Panc1 (cell line): ENCODE results near the gene TMEM201. TPM values are rescaled to one million over a fixed set of nuclear protein-coding genes. Genes with fewer than 3 reads are reported as not detected.

Source experiments
- ATAC-seq: fragments of 200-7000 bp; cut with Tn5 transposase; 2 replicates; pipeline ENCODE4 v1.9.1; 2020; ENCODE audit warnings: mild to moderate bottlenecking, moderate library complexity
- BruUV-seq: library from RNA; stranded (reverse); fragments of 400-500 nt; replicated peaks from 2 replicates; lab custom pipeline; 2021; lab: Mats Ljungman, UMichigan
- CTCF ChIA-PET: fragments of 300-600 bp; sonication (Branson Sonifier 250); formaldehyde crosslinking; loops from one replicate; lab custom pipeline; 2022; ENCODE audit warnings: antibody characterized with exemption; lab: Charles Lee
- POLR2A ChIA-PET: fragments of 300-600 bp; sonication (Branson Sonifier 250); formaldehyde crosslinking; loops from one replicate; lab custom pipeline; 2022; ENCODE audit warnings: antibody characterized with exemption; lab: Charles Lee
- DNase-seq: peaks from one replicate; pipeline ENCODE4 v3.0.0-alpha.2; 2010; ENCODE audit warnings: low read depth, low spot score
- H3K27ac ChIP-seq: 2 replicates; pipeline ENCODE4 v1.5.1; 2011; ENCODE audit warnings: mild to moderate bottlenecking, low read length, inconsistent platforms
- H3K27me3 ChIP-seq: fragments of 200-500 bp; sonication (Bioruptor generic); 2 replicates; pipeline ENCODE4 v1.6.0; 2014; ENCODE audit warnings: low read length, inconsistent platforms; ENCODE audit not compliant: control insufficient read depth, insufficient read depth
- H3K36me3 ChIP-seq: fragments of 200-500 bp; sonication (Bioruptor generic); 2 replicates; pipeline ENCODE4 v1.5.1; 2014; ENCODE audit warnings: inconsistent platforms, mild to moderate bottlenecking, low read length, moderate library complexity; ENCODE audit not compliant: control insufficient read depth, insufficient read depth
- H3K4me1 ChIP-seq: 2 replicates; pipeline ENCODE4 v1.5.1; 2011; ENCODE audit warnings: inconsistent platforms, mild to moderate bottlenecking, low read length, moderate library complexity; ENCODE audit not compliant: control insufficient read depth, insufficient read depth
- H3K4me3 ChIP-seq, 2 experiments: 2 replicates each; pipeline ENCODE4 v1.5.1; 2011 to 2012; ENCODE audit warnings: low read depth in 2 of 2, low read length in 2 of 2, mild to moderate bottlenecking in 2 of 2, inconsistent platforms in 1 of 2, moderate library complexity in 1 of 2
- H3K9me3 ChIP-seq: fragments of 200-500 bp; sonication (Bioruptor generic); 2 replicates; pipeline ENCODE4 v1.5.1; 2014; ENCODE audit warnings: low read depth, mild to moderate bottlenecking, inconsistent platforms, low read length, moderate library complexity; ENCODE audit not compliant: control insufficient read depth, insufficient read depth
- POLR2AphosphoS5 ChIP-seq: IDR thresholded peaks from 2 replicates; pipeline ENCODE4 v1.6.1; 2012; ENCODE audit warnings: mild to moderate bottlenecking, low read depth, low read length, moderate library complexity
- SIN3A ChIP-seq: IDR thresholded peaks from 2 replicates; pipeline ENCODE4 v1.6.1; 2012; ENCODE audit warnings: low read depth, mild to moderate bottlenecking, low read length, moderate library complexity, borderline replicate concordance; ENCODE audit not compliant: insufficient read depth
- TCF7L2 ChIP-seq: IDR thresholded peaks from 2 replicates; pipeline ENCODE4 v1.6.1; 2011; ENCODE audit warnings: mild to moderate bottlenecking, low read depth, low read length, inconsistent platforms
- in situ Hi-C: cut with HindIII; loops from 2 replicates; pipeline ENCODE4 v1.10.0; 2016; ENCODE audit warnings: low sequenced_read_pairs, low pct_unique_long_range_greater_than_20kb
- intact Hi-C: fragments of 100-400 bp; cut with micrococcal nuclease; formaldehyde crosslinking; loops from one replicate; pipeline ENCODE4 v1.10.0; 2022; ENCODE audit not compliant: unreplicated experiment
- total RNA-seq: library from RNA; stranded (reverse); gene quantifications from one replicate; pipeline ENCODE4 v1.2.1, GENCODE V29; 2021; ENCODE audit not compliant: unreplicated experiment
- TF ChIP-seq, protein P1 (sequence below), 2 experiments: IDR thresholded peaks; 2 replicates each; pipeline ENCODE4 v1.6.1; 2011 to 2012; ENCODE audit warnings: low read depth in 2 of 2, control low read depth in 1 of 2, low read length in 1 of 2, mild to moderate bottlenecking in 1 of 2, moderate library complexity in 1 of 2; ENCODE audit not compliant: insufficient read depth in 1 of 2
- TF ChIP-seq, protein P2 (sequence below): fragments of 450-650 bp; IDR thresholded peaks from 2 replicates; pipeline ENCODE4 v1.5.1; 2017; ENCODE audit warnings: mild to moderate bottlenecking

Gene TMEM201
- total RNA-seq, 1 experiment from 2014 or later: 26.5 TPM

DNA sequence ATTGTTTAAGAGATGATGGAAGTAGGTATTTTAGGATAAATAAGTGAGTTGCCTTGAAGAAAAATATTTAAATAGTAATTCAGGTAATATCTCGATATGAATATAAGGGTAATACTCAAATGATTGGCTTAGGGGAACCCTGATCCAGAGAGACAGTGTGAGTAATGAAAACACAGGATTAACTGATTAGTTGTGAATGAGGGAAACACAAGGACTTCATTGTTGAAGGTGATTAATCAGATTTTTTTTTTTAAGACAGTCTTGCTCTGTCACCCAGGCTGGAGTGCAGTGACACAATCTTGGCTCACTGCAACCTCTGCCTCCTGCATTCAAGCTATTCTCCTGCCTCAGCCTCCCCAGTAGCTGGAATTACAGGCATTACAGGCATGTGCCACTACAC is 36.7 kb upstream of the TMEM201 start:
- in situ Hi-C loops: no loop called here
- intact Hi-C loops: no loop called here
- H3K4me3 ChIP-seq: no peak overlapping the region
- no peak for ATAC-seq
- ChIA-PET CTCF (no interaction called here), POLR2A (no interaction called here)
- no peaks in the 10 kb centered on the region for H3K4me1 ChIP-seq
- TF ChIP-seq TCF7L2: no peak
- TF ChIP-seq SIN3A: no peak
- TF ChIP-seq, protein P1, sequence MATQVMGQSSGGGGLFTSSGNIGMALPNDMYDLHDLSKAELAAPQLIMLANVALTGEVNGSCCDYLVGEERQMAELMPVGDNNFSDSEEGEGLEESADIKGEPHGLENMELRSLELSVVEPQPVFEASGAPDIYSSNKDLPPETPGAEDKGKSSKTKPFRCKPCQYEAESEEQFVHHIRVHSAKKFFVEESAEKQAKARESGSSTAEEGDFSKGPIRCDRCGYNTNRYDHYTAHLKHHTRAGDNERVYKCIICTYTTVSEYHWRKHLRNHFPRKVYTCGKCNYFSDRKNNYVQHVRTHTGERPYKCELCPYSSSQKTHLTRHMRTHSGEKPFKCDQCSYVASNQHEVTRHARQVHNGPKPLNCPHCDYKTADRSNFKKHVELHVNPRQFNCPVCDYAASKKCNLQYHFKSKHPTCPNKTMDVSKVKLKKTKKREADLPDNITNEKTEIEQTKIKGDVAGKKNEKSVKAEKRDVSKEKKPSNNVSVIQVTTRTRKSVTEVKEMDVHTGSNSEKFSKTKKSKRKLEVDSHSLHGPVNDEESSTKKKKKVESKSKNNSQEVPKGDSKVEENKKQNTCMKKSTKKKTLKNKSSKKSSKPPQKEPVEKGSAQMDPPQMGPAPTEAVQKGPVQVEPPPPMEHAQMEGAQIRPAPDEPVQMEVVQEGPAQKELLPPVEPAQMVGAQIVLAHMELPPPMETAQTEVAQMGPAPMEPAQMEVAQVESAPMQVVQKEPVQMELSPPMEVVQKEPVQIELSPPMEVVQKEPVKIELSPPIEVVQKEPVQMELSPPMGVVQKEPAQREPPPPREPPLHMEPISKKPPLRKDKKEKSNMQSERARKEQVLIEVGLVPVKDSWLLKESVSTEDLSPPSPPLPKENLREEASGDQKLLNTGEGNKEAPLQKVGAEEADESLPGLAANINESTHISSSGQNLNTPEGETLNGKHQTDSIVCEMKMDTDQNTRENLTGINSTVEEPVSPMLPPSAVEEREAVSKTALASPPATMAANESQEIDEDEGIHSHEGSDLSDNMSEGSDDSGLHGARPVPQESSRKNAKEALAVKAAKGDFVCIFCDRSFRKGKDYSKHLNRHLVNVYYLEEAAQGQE (IDR thresholded peaks at IDR 0.05; ENCODE audit: insufficient read depth in 1 of 2, low read depth in 2 of 2, low read length in 1 of 2): no peak
- no peak for TF ChIP-seq POLR2AphosphoS5
- TF ChIP-seq, protein P2, sequence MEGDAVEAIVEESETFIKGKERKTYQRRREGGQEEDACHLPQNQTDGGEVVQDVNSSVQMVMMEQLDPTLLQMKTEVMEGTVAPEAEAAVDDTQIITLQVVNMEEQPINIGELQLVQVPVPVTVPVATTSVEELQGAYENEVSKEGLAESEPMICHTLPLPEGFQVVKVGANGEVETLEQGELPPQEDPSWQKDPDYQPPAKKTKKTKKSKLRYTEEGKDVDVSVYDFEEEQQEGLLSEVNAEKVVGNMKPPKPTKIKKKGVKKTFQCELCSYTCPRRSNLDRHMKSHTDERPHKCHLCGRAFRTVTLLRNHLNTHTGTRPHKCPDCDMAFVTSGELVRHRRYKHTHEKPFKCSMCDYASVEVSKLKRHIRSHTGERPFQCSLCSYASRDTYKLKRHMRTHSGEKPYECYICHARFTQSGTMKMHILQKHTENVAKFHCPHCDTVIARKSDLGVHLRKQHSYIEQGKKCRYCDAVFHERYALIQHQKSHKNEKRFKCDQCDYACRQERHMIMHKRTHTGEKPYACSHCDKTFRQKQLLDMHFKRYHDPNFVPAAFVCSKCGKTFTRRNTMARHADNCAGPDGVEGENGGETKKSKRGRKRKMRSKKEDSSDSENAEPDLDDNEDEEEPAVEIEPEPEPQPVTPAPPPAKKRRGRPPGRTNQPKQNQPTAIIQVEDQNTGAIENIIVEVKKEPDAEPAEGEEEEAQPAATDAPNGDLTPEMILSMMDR: no peak
- H3K27ac ChIP-seq: no peak overlapping the region
- no peaks in the 10 kb centered on the region for H3K27me3 ChIP-seq
- DNase-seq: no peak
- H3K9me3 ChIP-seq: no peaks in the 10 kb centered on the region
- H3K36me3 ChIP-seq: no peaks in the 10 kb centered on the region
- no TSS peak for BruUV-seq

DNA sequence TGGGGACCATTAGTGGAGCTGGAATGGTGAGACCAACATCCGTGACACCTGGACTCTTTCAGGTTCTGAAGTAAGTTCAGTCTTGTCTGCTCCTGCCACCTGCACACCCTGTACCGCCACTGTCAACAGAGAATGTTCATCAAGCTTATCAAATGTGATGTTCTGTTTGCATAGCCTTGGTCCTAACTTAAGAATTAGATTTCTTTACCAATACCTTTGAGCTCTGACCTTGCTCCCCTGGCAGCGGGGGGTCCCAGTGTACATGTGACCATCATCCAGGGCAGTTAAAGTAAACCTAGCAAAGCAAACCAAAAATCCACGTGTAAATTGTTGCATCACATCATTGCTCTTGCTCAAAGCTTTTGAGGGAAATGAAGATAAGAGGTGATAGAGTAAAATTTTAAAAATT is 35.0 kb upstream of the TMEM201 start:
- DNase-seq (no peak), ATAC-seq (no peak)
- Histone ChIP-seq H3K27me3 (no peaks in the 10 kb centered on the region), H3K9me3 (no peaks in the 10 kb centered on the region), H3K4me1 (no peaks in the 10 kb centered on the region), H3K36me3 (no peaks in the 10 kb centered on the region), H3K27ac (no peak overlapping the region), H3K4me3 (no peak overlapping the region)
- TF ChIP-seq SIN3A (no peak), POLR2AphosphoS5 (no peak), TCF7L2 (no peak)
- TF ChIP-seq, protein P1 (IDR thresholded peaks at IDR 0.05; ENCODE audit: insufficient read depth in 1 of 2, low read depth in 2 of 2, low read length in 1 of 2): no peak
- TF ChIP-seq, protein P2: no peak
- ChIA-PET POLR2A (no interaction called here), CTCF (interaction anchor here (0.6 kb wide), 1 partner anchor 224 kb away, joined by 11 read pairs; no protein-coding TSS in a partner anchor)
- in situ Hi-C loops: no loop called here
- no TSS peak for BruUV-seq
- intact Hi-C loops: no loop called here
